ENCODE data around the gene LSM2. TPM values are rescaled to one million over a fixed set of nuclear protein-coding genes. Genes with fewer than 3 reads are reported as not detected.

The LSM2 gene
- total RNA-seq, 1 donor from 2014 or later, result 61.3 TPM

- H3K36me3 ChIP-seq, result peaks cover 20 to 27% of the 10 kb centered on the region in 2 donors
- H3K4me1 ChIP-seq, result peaks cover 0 to 6% of the 10 kb centered on the region in 2 donors
- H3K9me3 ChIP-seq, result no peaks in the 10 kb centered on the region
- TF ChIP-seq CTCF (IDR thresholded peaks at IDR 0.05), result no peak
- intact Hi-C loops (cut with DNase I), result no loop called here
- H3K27me3 ChIP-seq, result no peaks in the 10 kb centered on the region
- no peak overlapping the region for H3K4me3 ChIP-seq
- H3K27ac ChIP-seq, result no peak overlapping the region
- peak in 1 of 2 donors; percentile 54 for DNase-seq (ENCODE audit: low spot score in 2 of 2)
These were observed 30.9 kb downstream of the LSM2 start for GRCh38 chr6:31775633-31776484.

GRCh38 chr6:31775184-31775583 lies 31.6 kb downstream of the LSM2 start:
- DNase-seq (ENCODE audit: low spot score in 2 of 2), result no peak
- H3K4me1 ChIP-seq, result peaks cover 0 to 6% of the 10 kb centered on the region in 2 donors
- TF ChIP-seq CTCF (IDR thresholded peaks at IDR 0.05), result no peak
- no peaks in the 10 kb centered on the region for H3K27me3 ChIP-seq
- H3K27ac ChIP-seq, result no peak overlapping the region
- peaks cover 13 to 20% of the 10 kb centered on the region in 2 donors for H3K36me3 ChIP-seq
- intact Hi-C loops (cut with DNase I), result no loop called here
- no peaks in the 10 kb centered on the region for H3K9me3 ChIP-seq
- H3K4me3 ChIP-seq, result no peak overlapping the region

- H3K9me3 ChIP-seq, result no peaks in the 10 kb centered on the region
- H3K4me1 ChIP-seq, result peaks cover 0 to 3% of the 10 kb centered on the region in 2 donors
- intact Hi-C loops (cut with DNase I), result loop anchor here (2.0 to 5.0 kb wide), 2 partner anchors 59 to 90 kb away; partner anchors contain the start of gene LY6G5C
- DNase-seq (ENCODE audit: low spot score in 2 of 2), result no peak
- TF ChIP-seq CTCF (IDR thresholded peaks at IDR 0.05), result no peak
- no peaks in the 10 kb centered on the region for H3K27me3 ChIP-seq
- no peak overlapping the region for H3K4me3 ChIP-seq
- no peaks in the 10 kb centered on the region for H3K36me3 ChIP-seq
- no peak overlapping the region for H3K27ac ChIP-seq
These were observed 34.8 kb downstream of the LSM2 start for GRCh38 chr6:31771992-31772358.

GRCh38 chr6:31770860-31771259 lies 35.9 kb downstream of the LSM2 start:
- intact Hi-C loops (cut with DNase I), result loop anchor here (5.0 kb wide), 1 partner anchor 89 kb away; the partner anchor contains the start of gene LY6G5C
- Histone ChIP-seq H3K27me3 (no peaks in the 10 kb centered on the region), H3K9me3 (no peaks in the 10 kb centered on the region), H3K4me1 (no peaks in the 10 kb centered on the region), H3K27ac (no peak overlapping the region), H3K36me3 (no peaks in the 10 kb centered on the region), H3K4me3 (no peak overlapping the region)
- DNase-seq (ENCODE audit: low spot score in 2 of 2), result no peak
- TF ChIP-seq CTCF (IDR thresholded peaks at IDR 0.05), result no peak

GRCh38 chr6:31769684-31770371 lies 36.9 kb downstream of the LSM2 start:
- intact Hi-C loops (cut with DNase I), result loop anchor here (5.0 kb wide), 1 partner anchor 88 kb away; the partner anchor contains the start of gene LY6G5C

More at GRCh38 chr6:31769684-31770371, 36.9 kb downstream of the LSM2 start:
- no peaks in the 10 kb centered on the region for H3K4me1 ChIP-seq
- no peak overlapping the region for H3K27ac ChIP-seq
- peak in 1 of 2 donors; percentile 25 for DNase-seq (ENCODE audit: low spot score in 2 of 2)
- H3K4me3 ChIP-seq, result no peak overlapping the region
- H3K36me3 ChIP-seq, result no peaks in the 10 kb centered on the region
- H3K27me3 ChIP-seq, result no peaks in the 10 kb centered on the region
- peak; percentile 32 to 56 (median 54) for TF ChIP-seq CTCF (IDR thresholded peaks at IDR 0.05)
- H3K9me3 ChIP-seq, result no peaks in the 10 kb centered on the region

Measured in ascending aorta (tissue), 2 donors.